Kidney (tissue), 14 donors: ENCODE data around the gene NOP53. TPM values are rescaled to one million over a fixed set of nuclear protein-coding genes. Genes with fewer than 3 reads are reported as not detected.

ENCODE experiments used
- DNase-seq, 5 donors: peaks; one replicate each; pipeline ENCODE4 v3.0.0-alpha.2; 2013 to 2020
- FAIRE-seq: peaks from 2 replicates; lab custom pipeline; 2012; peaks lifted over from hg19 to GRCh38; lab: Jason Lieb, UNC
- H3K27ac ChIP-seq, 2 donors: one replicate each; pipeline ENCODE4 v1.7.0; 2013; ENCODE audit warnings: low read depth in 2 of 2, low read length in 2 of 2, inconsistent platforms in 1 of 2
- H3K27me3 ChIP-seq: one replicate; pipeline ENCODE4 v1.7.1; 2013; ENCODE audit warnings: low read length, inconsistent platforms; ENCODE audit not compliant: control insufficient read depth, insufficient read depth
- H3K36me3 ChIP-seq, 3 donors: one replicate each; pipeline versions ENCODE4 v1.7.0 to v1.7.1; 2013; ENCODE audit warnings: low read length in 3 of 3, control low read depth in 1 of 3, inconsistent platforms in 1 of 3; ENCODE audit not compliant: insufficient read depth in 3 of 3, control insufficient read depth in 2 of 3
- H3K4me1 ChIP-seq, 3 donors: one replicate each; pipeline versions ENCODE4 v1.7.0 to v1.7.1; 2013; ENCODE audit warnings: low read length in 3 of 3, inconsistent platforms in 1 of 3, low read depth in 1 of 3; ENCODE audit not compliant: control insufficient read depth in 2 of 3, insufficient read depth in 2 of 3
- H3K4me3 ChIP-seq, 3 donors: one replicate each; pipeline versions ENCODE4 v1.7.0 to v1.8.1; 2013; ENCODE audit warnings: low read length in 3 of 3, control low read depth in 1 of 3, inconsistent platforms in 1 of 3
- H3K9ac ChIP-seq, 3 donors: one replicate each; pipeline versions ENCODE4 v1.7.0 to v1.7.1; 2013; ENCODE audit warnings: low read length in 3 of 3, control low read depth in 1 of 3, inconsistent platforms in 1 of 3
- H3K9me3 ChIP-seq, 3 donors: one replicate each; pipeline versions ENCODE4 v1.7.0 to v1.7.1; 2013; ENCODE audit warnings: low read length in 3 of 3, control low read depth in 1 of 3, inconsistent platforms in 1 of 3; ENCODE audit not compliant: control insufficient read depth in 2 of 3, insufficient read depth in 1 of 3
- intact Hi-C: fragments of 100-400 bp; cut with DNase I; formaldehyde crosslinking; loops from one replicate; pipeline ENCODE4 v1.11.1; 2022
- polyA plus RNA-seq: library from polyadenylated mRNA; stranded (reverse); fragments of 350-450 nt; fragmentation: Illumina TruSeq; extraction: RNeasy Lipid Tissue Mini Kit (QIAGEN cat#74804); gene quantifications from one replicate; pipeline ENCODE4 v1.2.3, GENCODE V29; 2014; ENCODE audit warnings: low read depth, low replicate concordance; ENCODE audit not compliant: insufficient read depth
- total RNA-seq: library from RNA; stranded (reverse); fragmentation: NEBNext Ultra II Directional; extraction: Animal tissue kit (Norgen Biotek cat#: 25700); gene quantifications from one replicate; pipeline ENCODE4 v1.2.1, GENCODE V29; 2021
- TF ChIP-seq, protein P1 (sequence below): IDR thresholded peaks from 3 replicates; pipeline ENCODE4 v1.5.1; 2012; ENCODE audit warnings: mild to moderate bottlenecking, moderate library complexity, borderline replicate concordance; ENCODE audit not compliant: insufficient read depth; ENCODE audit errors: extremely low read depth
- donor health status: control.
- donor health status: control.
- donor health status: control.
- donor health status: control.
- donor health status: control.
- donor health status: DM: yes; HTN: yes; CAD: no.
- donor health status: Normal renal cell carcinoma (clear cell type).

Gene NOP53
- total and polyA plus RNA-seq, 2 donors from 2014 or later = 258 to 305 TPM

DNA sequence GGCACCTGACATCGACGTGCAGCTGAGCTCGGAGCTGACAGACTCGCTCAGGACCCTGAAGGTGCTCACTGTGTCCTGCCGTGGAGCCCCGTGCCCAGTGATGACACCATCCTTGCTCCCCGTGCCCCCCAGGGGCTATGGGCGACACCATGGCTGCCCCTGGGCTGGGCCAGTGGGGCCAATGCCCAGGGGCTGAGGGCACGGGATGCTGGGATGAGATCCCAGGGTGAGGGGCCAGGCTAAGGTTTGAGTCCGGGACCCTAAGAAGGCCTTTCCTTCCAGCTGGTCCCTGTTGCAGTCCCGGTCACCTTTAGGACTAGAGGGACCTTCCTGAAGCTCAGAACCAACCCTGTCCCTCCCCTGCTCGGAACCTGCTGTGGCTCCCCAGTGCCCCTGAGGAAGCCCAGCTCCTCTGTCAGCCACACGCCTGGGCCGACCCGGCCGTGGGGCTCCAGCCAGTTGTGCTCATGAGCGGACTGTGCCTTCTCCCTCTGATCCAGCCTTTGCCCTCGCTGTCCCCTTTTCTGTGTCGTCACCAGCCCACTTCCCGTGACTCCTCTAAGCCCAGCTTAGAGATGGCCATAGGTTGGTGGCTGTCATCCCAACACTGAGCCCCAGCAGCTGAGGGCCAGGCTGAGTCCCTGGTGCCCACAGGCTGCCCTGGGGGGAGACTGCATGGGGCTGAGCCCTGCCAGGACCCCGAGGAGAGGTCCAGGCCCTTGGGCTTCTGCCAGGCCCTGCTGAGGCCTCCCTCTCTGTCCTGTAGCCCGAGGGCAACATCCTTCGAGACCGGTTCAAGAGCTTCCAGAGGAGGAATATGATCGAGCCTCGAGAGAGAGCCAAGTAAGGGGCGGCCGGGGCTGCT is 10.6 kb downstream of the NOP53 start:
- H3K9ac ChIP-seq = no peak overlapping the region
- H3K27me3 ChIP-seq = no peaks in the 10 kb centered on the region
- H3K4me3 ChIP-seq = no peak overlapping the region
- FAIRE-seq (no peak), DNase-seq (no peak)
- TF ChIP-seq, protein P1, sequence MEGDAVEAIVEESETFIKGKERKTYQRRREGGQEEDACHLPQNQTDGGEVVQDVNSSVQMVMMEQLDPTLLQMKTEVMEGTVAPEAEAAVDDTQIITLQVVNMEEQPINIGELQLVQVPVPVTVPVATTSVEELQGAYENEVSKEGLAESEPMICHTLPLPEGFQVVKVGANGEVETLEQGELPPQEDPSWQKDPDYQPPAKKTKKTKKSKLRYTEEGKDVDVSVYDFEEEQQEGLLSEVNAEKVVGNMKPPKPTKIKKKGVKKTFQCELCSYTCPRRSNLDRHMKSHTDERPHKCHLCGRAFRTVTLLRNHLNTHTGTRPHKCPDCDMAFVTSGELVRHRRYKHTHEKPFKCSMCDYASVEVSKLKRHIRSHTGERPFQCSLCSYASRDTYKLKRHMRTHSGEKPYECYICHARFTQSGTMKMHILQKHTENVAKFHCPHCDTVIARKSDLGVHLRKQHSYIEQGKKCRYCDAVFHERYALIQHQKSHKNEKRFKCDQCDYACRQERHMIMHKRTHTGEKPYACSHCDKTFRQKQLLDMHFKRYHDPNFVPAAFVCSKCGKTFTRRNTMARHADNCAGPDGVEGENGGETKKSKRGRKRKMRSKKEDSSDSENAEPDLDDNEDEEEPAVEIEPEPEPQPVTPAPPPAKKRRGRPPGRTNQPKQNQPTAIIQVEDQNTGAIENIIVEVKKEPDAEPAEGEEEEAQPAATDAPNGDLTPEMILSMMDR = no peak
- peaks cover 2 to 35% (median 26%) of the 10 kb centered on the region in 3 donors for H3K36me3 ChIP-seq
- no peaks in the 10 kb centered on the region for H3K4me1 ChIP-seq
- H3K27ac ChIP-seq = no peak overlapping the region
- intact Hi-C loops = no loop called here
- H3K9me3 ChIP-seq = no peaks in the 10 kb centered on the region

GRCh38 chr19:47756627-47756929 is 11.2 kb downstream of the NOP53 start:
- no peak overlapping the region for H3K4me3 ChIP-seq
- DNase-seq = peak in 1 of 5 donors; percentile 57
- FAIRE-seq = no peak
- intact Hi-C loops = no loop called here
- peaks cover 2 to 29% (median 21%) of the 10 kb centered on the region in 3 donors for H3K36me3 ChIP-seq
- H3K9ac ChIP-seq = no peak overlapping the region
- H3K27ac ChIP-seq = no peak overlapping the region
- H3K9me3 ChIP-seq = no peaks in the 10 kb centered on the region
- H3K27me3 ChIP-seq = no peaks in the 10 kb centered on the region
- H3K4me1 ChIP-seq = no peaks in the 10 kb centered on the region
- TF ChIP-seq, protein P1 = no peak

DNA sequence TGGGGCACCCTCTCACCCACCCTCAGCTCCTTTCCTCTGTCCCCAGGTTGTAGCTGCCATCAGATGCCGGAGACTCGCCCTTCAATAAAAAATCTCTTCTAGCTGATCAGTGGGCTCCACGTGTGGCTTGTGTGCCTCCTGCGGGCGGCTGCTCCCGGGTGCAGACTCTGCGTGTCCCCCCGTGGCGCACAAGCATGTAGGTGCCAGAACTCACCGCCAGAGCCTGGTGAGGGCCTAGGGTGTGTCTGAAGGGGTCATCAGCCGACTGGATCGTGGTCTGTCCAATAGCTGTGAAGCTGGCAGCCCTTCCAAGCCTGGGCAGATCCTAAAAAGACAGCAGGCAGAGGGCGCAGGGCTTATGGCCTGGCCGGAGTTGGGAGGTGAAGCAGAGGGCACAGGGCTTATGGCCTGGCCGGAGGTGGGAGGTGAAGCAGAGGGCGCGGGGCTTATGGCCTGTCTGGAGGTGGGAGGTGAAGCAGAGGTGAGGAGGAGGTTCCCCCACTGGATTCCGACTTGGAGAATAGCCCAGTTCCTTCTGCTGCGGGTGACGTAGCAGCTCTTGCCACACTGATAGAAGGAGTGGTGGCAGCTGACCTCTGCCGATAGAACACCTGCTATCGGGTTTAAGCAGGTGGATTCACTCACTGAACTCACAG is 11.7 kb downstream of the NOP53 start:
- Histone ChIP-seq H3K27ac (no peak overlapping the region), H3K27me3 (no peaks in the 10 kb centered on the region), H3K4me3 (no peak overlapping the region), H3K36me3 (peaks cover 2 to 28% (median 20%) of the 10 kb centered on the region in 3 donors), H3K4me1 (no peaks in the 10 kb centered on the region), H3K9me3 (no peaks in the 10 kb centered on the region), H3K9ac (no peak overlapping the region)
- DNase-seq (no peak), FAIRE-seq (no peak)
- TF ChIP-seq, protein P1 = no peak
- intact Hi-C loops = no loop called here
